Muscle layer of colon (tissue), 2 donors: ENCODE data around the gene KCNJ14.
"Not testable (repeated sequence)": the region's sequence is repeated elsewhere in the genome, so short reads cannot be mapped to it uniquely, and the experiment has no call there.

Source experiments
- H3K27ac ChIP-seq: one replicate; pipeline ENCODE4 v1.7.0; 2013; ENCODE audit warnings: low read depth, mild to moderate bottlenecking, low read length, moderate library complexity
- H3K27me3 ChIP-seq, 2 donors: one replicate each; pipeline ENCODE4 v1.7.0; 2013; ENCODE audit warnings: low read length in 2 of 2, mild to moderate bottlenecking in 2 of 2; ENCODE audit not compliant: insufficient read depth in 2 of 2, control insufficient read depth in 1 of 2
- H3K36me3 ChIP-seq: one replicate; pipeline ENCODE4 v1.7.0; 2013; ENCODE audit warnings: mild to moderate bottlenecking, low read length; ENCODE audit not compliant: insufficient read depth
- H3K4me1 ChIP-seq: one replicate; pipeline ENCODE4 v1.7.0; 2013; ENCODE audit warnings: mild to moderate bottlenecking, low read length; ENCODE audit not compliant: insufficient read depth
- H3K4me3 ChIP-seq, 2 donors: one replicate each; pipeline ENCODE4 v1.7.0; 2013; ENCODE audit warnings: low read length in 2 of 2, low read depth in 1 of 2, mild to moderate bottlenecking in 1 of 2, moderate library complexity in 1 of 2
- H3K9ac ChIP-seq: one replicate; pipeline ENCODE4 v1.7.0; 2013; ENCODE audit warnings: low read length
- H3K9me3 ChIP-seq: one replicate; pipeline ENCODE4 v1.7.0; 2013; ENCODE audit warnings: mild to moderate bottlenecking, low read length
- donor health status: abdominal sarcoma.
- donor health status: Adenocarcinoma of cecum.

The KCNJ14 gene

GRCh38 chr19:48483301-48483700 lies 27.9 kb downstream of the KCNJ14 start:
- H3K9me3 ChIP-seq, result no peaks in the 10 kb centered on the region
- H3K4me1 ChIP-seq, result peaks cover 14% of the 10 kb centered on the region
- no peak overlapping the region for H3K4me3 ChIP-seq
- H3K36me3 ChIP-seq, result peaks cover under 1% of the 10 kb centered on the region
- H3K27me3 ChIP-seq, result peaks cover 0 to 3% of the 10 kb centered on the region in 2 donors
- H3K9ac ChIP-seq, result no peak overlapping the region
- H3K27ac ChIP-seq, result no peak overlapping the region

GRCh38 chr19:48484247-48484893 lies 29.0 kb downstream of the KCNJ14 start:
- H3K27ac ChIP-seq, result no peak overlapping the region
- H3K4me3 ChIP-seq, result no peak overlapping the region
- peaks cover 0 to 3% of the 10 kb centered on the region in 2 donors for H3K27me3 ChIP-seq
- H3K36me3 ChIP-seq, result no peaks in the 10 kb centered on the region
- no peaks in the 10 kb centered on the region for H3K9me3 ChIP-seq
- no peak overlapping the region for H3K9ac ChIP-seq
- peaks cover 14% of the 10 kb centered on the region for H3K4me1 ChIP-seq

- H3K27ac ChIP-seq, result no peak overlapping the region
- H3K36me3 ChIP-seq, result no peaks in the 10 kb centered on the region
- no peak overlapping the region for H3K9ac ChIP-seq
- H3K9me3 ChIP-seq, result no peaks in the 10 kb centered on the region
- peaks cover 14% of the 10 kb centered on the region for H3K4me1 ChIP-seq
- no peak overlapping the region for H3K4me3 ChIP-seq
- H3K27me3 ChIP-seq, result peaks cover 0 to 3% of the 10 kb centered on the region in 2 donors
These were observed 29.7 kb downstream of the KCNJ14 start for GRCh38 chr19:48484931-48485612.

- not testable (repeated sequence) for H3K27ac ChIP-seq, H3K9me3 ChIP-seq, H3K27me3 ChIP-seq, H3K9ac ChIP-seq, H3K4me1 ChIP-seq, H3K4me3 ChIP-seq, H3K36me3 ChIP-seq
These were observed 31.3 kb downstream of the KCNJ14 start for GRCh38 chr19:48486706-48487105.

- peaks cover 0 to 17% of the 10 kb centered on the region in 2 donors for H3K27me3 ChIP-seq
- H3K4me1 ChIP-seq, result peaks cover 6% of the 10 kb centered on the region
- H3K9ac ChIP-seq, result no peak overlapping the region
- H3K9me3 ChIP-seq, result no peaks in the 10 kb centered on the region
- H3K36me3 ChIP-seq, result no peaks in the 10 kb centered on the region
- H3K27ac ChIP-seq, result no peak overlapping the region
- no peak overlapping the region for H3K4me3 ChIP-seq
These were observed 32.2 kb downstream of the KCNJ14 start for GRCh38 chr19:48487544-48487943.

- Histone ChIP-seq H3K4me3 (no peak overlapping the region), H3K27ac (no peak overlapping the region), H3K4me1 (peaks cover 6% of the 10 kb centered on the region), H3K9me3 (no peaks in the 10 kb centered on the region), H3K27me3 (peaks cover 0 to 21% of the 10 kb centered on the region in 2 donors), H3K9ac (no peak overlapping the region), H3K36me3 (no peaks in the 10 kb centered on the region)
These were observed 32.6 kb downstream of the KCNJ14 start for GRCh38 chr19:48487948-48488347.

- not testable (repeated sequence) for H3K36me3 ChIP-seq, H3K4me3 ChIP-seq, H3K9me3 ChIP-seq, H3K4me1 ChIP-seq, H3K9ac ChIP-seq, H3K27ac ChIP-seq
- H3K27me3 ChIP-seq, result peaks cover 0 to 22% of the 10 kb centered on the region in 2 donors
These were observed 33.1 kb downstream of the KCNJ14 start for GRCh38 chr19:48488478-48488877.

- Histone ChIP-seq H3K9me3 (no peaks in the 10 kb centered on the region), H3K9ac (no peak overlapping the region), H3K4me1 (peaks cover 6% of the 10 kb centered on the region), H3K27me3 (peaks cover 0 to 22% of the 10 kb centered on the region in 2 donors), H3K4me3 (no peak overlapping the region), H3K36me3 (no peaks in the 10 kb centered on the region), H3K27ac (no peak overlapping the region)
These were observed 34.3 kb downstream of the KCNJ14 start for GRCh38 chr19:48489608-48490216.

GRCh38 chr19:48490981-48491792 lies 35.8 kb downstream of the KCNJ14 start:
- Histone ChIP-seq H3K4me1 (peaks cover 6% of the 10 kb centered on the region), H3K27ac (no peak overlapping the region), H3K9ac (no peak overlapping the region), H3K36me3 (no peaks in the 10 kb centered on the region), H3K4me3 (no peak overlapping the region), H3K27me3 (peaks cover 0 to 22% of the 10 kb centered on the region in 2 donors), H3K9me3 (no peaks in the 10 kb centered on the region)

GRCh38 chr19:48491793-48492123 lies 36.4 kb downstream of the KCNJ14 start:
- H3K9ac ChIP-seq, result no peak overlapping the region
- H3K4me3 ChIP-seq, result no peak overlapping the region
- H3K9me3 ChIP-seq, result no peaks in the 10 kb centered on the region
- H3K36me3 ChIP-seq, result no peaks in the 10 kb centered on the region
- peaks cover 6% of the 10 kb centered on the region for H3K4me1 ChIP-seq
- peaks cover 0 to 22% of the 10 kb centered on the region in 2 donors for H3K27me3 ChIP-seq
- H3K27ac ChIP-seq, result no peak overlapping the region
